ENCODE data around the gene TREML2. TPM values are rescaled to one million over a fixed set of nuclear protein-coding genes. Genes with fewer than 3 reads are reported as not detected.

TREML2 gene
- total RNA-seq, 2 donors from 2014 or later: 3.3 to 6.2 TPM

- Mint-ChIP-seq H3K4me3 (no peak overlapping the region), H3K27me3 (peaks cover 16% of the 10 kb centered on the region), H3K27ac (no peak overlapping the region), H3K9me3 (no peaks in the 10 kb centered on the region), H3K4me1 (no peaks in the 10 kb centered on the region), H3K36me3 (ENCODE audit: low read depth) (no peaks in the 10 kb centered on the region)
- no peak for ATAC-seq (replicated peaks)
These were observed 25.9 kb downstream of the TREML2 start for GRCh38 chr6:41175084-41175483.

- no peak overlapping the region for H3K4me3 Mint-ChIP-seq
- no peaks in the 10 kb centered on the region for H3K36me3 Mint-ChIP-seq (ENCODE audit: low read depth)
- no peak overlapping the region for H3K27ac Mint-ChIP-seq
- no peaks in the 10 kb centered on the region for H3K4me1 Mint-ChIP-seq
- peaks cover 16% of the 10 kb centered on the region for H3K27me3 Mint-ChIP-seq
- H3K9me3 Mint-ChIP-seq: no peaks in the 10 kb centered on the region
- ATAC-seq (replicated peaks): no peak
These were observed 26.3 kb downstream of the TREML2 start for GRCh38 chr6:41174610-41175009.

GRCh38 chr6:41171908-41172307, 29.0 kb downstream of the TREML2 start:
- Mint-ChIP-seq H3K9me3 (no peaks in the 10 kb centered on the region), H3K27me3 (peaks cover 7% of the 10 kb centered on the region), H3K36me3 (ENCODE audit: low read depth) (no peaks in the 10 kb centered on the region), H3K4me1 (peaks cover 3% of the 10 kb centered on the region), H3K27ac (no peak overlapping the region), H3K4me3 (no peak overlapping the region)
- no peak for ATAC-seq (replicated peaks)

- no peak for ATAC-seq (replicated peaks)
- H3K9me3 Mint-ChIP-seq: no peaks in the 10 kb centered on the region
- H3K36me3 Mint-ChIP-seq (ENCODE audit: low read depth): no peaks in the 10 kb centered on the region
- H3K4me1 Mint-ChIP-seq: peaks cover 3% of the 10 kb centered on the region
- H3K4me3 Mint-ChIP-seq: no peak overlapping the region
- H3K27ac Mint-ChIP-seq: no peak overlapping the region
- no peaks in the 10 kb centered on the region for H3K27me3 Mint-ChIP-seq
These were observed 30.3 kb downstream of the TREML2 start for GRCh38 chr6:41170547-41171160.

- H3K27ac Mint-ChIP-seq: no peak overlapping the region
- H3K4me3 Mint-ChIP-seq: no peak overlapping the region
- no peaks in the 10 kb centered on the region for H3K27me3 Mint-ChIP-seq
- no peak for ATAC-seq (replicated peaks)
- no peaks in the 10 kb centered on the region for H3K36me3 Mint-ChIP-seq (ENCODE audit: low read depth)
- peaks cover 3% of the 10 kb centered on the region for H3K4me1 Mint-ChIP-seq
- H3K9me3 Mint-ChIP-seq: no peaks in the 10 kb centered on the region
These were observed 33.6 kb downstream of the TREML2 start for GRCh38 chr6:41167173-41167963.

- Mint-ChIP-seq H3K9me3 (no peaks in the 10 kb centered on the region), H3K27me3 (no peaks in the 10 kb centered on the region), H3K4me3 (no peak overlapping the region), H3K4me1 (peaks cover 3% of the 10 kb centered on the region), H3K36me3 (ENCODE audit: low read depth) (no peaks in the 10 kb centered on the region), H3K27ac (no peak overlapping the region)
- ATAC-seq (replicated peaks): no peak
These were observed 36.3 kb downstream of the TREML2 start for GRCh38 chr6:41164551-41165120.

DNA sequence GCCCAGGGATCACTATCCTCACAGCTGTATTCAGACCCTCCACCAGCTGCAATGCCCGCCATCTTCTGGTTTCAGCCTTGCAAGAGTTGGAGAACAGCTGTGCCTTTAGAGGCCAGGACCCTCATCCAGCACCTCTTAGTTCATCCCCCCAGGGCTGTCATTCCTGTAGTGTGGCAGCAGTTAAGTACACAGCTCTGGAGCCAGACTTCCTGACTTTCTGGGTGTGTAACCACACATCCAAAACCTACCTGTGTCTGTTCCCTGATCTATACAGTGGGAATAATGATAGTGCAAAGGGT, 37.6 kb downstream of the TREML2 start:
- Mint-ChIP-seq H3K27me3 (no peaks in the 10 kb centered on the region), H3K4me3 (no peak overlapping the region), H3K36me3 (ENCODE audit: low read depth) (no peaks in the 10 kb centered on the region), H3K4me1 (no peaks in the 10 kb centered on the region), H3K9me3 (no peaks in the 10 kb centered on the region), H3K27ac (no peak overlapping the region)
- no peak for ATAC-seq (replicated peaks)

GRCh38 chr6:41162687-41163418, 38.1 kb downstream of the TREML2 start, which contains the start of gene TREM2:
TREM2 (minus strand) TSS chr6:41163116; CDS start chr6:41163082, 34 bp downstream.
- no peaks in the 10 kb centered on the region for H3K27me3 Mint-ChIP-seq
- ATAC-seq (replicated peaks): no peak

DNA sequence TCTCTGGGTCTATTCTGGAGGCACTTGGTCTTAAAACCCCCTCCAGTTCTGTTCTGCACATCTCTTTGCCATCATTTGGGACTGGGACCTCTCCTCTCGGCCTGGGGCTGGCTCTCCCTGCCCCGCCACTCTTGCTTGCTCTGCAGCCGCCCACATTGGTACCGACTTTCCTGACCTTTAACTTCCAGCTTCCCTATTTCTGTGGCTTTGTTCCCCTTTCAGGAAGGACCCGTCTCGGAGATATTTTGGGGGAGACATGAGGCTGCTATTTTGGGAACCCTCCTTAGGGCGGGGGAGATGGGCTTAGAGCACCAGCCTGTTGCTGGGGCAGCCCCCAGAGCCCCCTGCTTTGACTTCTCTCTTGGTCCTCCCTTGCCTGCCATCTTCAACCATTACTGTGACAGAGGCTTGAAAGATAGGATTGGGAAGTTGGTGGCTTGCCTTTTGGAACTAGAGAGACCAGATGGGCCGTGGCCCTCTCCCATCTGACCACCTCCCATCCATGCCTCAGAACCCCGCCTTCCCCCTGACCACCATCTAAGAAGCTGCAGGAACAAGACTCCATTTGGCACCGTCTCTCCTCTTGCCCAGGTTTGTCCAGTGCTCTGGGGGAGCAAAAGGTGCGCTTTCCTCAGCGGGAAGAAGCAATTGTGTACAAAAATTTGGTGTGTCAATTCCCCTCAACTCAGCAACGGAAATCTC, 38.9 kb downstream of the TREML2 start:
- no peaks in the 10 kb centered on the region for H3K36me3 Mint-ChIP-seq (ENCODE audit: low read depth)
- H3K4me3 Mint-ChIP-seq: no peak overlapping the region
- no peaks in the 10 kb centered on the region for H3K4me1 Mint-ChIP-seq
- no peak for ATAC-seq (replicated peaks)
- no peak overlapping the region for H3K27ac Mint-ChIP-seq
- H3K9me3 Mint-ChIP-seq: no peaks in the 10 kb centered on the region
- H3K27me3 Mint-ChIP-seq: no peaks in the 10 kb centered on the region

More at GRCh38 chr6:41162687-41163418, 38.1 kb downstream of the TREML2 start, which contains the start of gene TREM2:
- no peak within 1 kb of the TSS for H3K27ac Mint-ChIP-seq
- H3K36me3 Mint-ChIP-seq (ENCODE audit: low read depth): no peaks in the 10 kb centered on the region
- H3K4me3 Mint-ChIP-seq: no peak within 1 kb of the TSS
- H3K4me1 Mint-ChIP-seq: no peaks in the 10 kb centered on the region
- no peaks in the 10 kb centered on the region for H3K9me3 Mint-ChIP-seq

- Mint-ChIP-seq H3K4me3 (no peak overlapping the region), H3K27ac (no peak overlapping the region), H3K4me1 (no peaks in the 10 kb centered on the region), H3K36me3 (ENCODE audit: low read depth) (no peaks in the 10 kb centered on the region), H3K27me3 (no peaks in the 10 kb centered on the region), H3K9me3 (no peaks in the 10 kb centered on the region)
- ATAC-seq (replicated peaks): no peak
These were observed 39.6 kb downstream of the TREML2 start for GRCh38 chr6:41161380-41161779.

DNA sequence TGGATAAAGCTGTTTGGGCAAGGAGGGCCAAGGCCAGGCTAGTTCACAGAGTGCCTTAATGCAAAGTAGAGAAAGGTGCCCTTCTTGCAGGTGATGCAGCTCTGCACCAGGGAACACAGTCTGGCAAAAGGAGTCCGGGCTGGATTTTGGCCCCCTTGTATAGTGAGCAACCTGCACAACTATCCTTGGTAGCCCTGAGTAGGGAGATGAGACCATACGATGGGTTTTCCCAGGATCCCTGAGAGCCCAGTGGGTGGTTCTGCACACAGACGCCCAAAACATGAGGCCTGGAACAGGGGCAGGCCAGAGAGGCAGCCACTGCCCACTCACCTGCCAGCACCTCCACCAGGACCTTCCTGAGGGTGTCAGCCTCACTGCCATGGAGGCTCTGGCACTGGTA, 40.0 kb downstream of the TREML2 start:
- Mint-ChIP-seq H3K27me3 (no peaks in the 10 kb centered on the region), H3K36me3 (ENCODE audit: low read depth) (no peaks in the 10 kb centered on the region), H3K4me1 (no peaks in the 10 kb centered on the region), H3K4me3 (no peak overlapping the region), H3K9me3 (no peaks in the 10 kb centered on the region), H3K27ac (no peak overlapping the region)
- ATAC-seq (replicated peaks): no peak

DNA sequence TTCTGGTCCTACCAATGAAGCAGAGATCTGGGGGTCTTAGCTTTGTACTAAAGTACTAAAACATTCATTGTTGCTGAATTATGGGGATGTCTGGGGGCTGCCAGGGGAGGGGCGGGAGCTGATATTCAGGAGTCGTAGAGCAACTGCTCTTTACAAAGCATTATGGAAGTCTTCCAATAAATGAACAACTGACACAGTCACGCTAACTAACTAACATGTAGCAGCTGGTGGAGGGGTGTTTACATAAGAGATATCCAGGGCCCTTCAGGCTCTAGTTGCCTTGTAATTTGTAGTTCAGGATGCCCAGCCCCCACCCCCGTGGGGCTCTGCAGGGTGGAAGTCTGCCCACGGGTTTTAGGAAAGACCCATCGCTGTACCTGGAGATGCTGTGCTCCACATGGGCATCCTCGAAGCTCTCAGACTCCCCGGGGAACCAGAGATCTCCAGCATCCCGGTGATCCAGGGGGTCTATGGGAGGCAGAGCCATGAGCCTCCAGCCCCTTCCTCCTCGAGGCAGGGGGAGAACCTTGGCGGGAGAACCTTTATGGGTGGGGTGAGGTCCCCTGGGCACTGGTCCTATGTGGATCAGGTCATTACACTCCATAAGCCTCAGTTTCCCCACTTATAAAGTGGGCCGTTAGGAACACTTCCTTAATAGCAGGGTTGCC, 41.4 kb downstream of the TREML2 start:
- no peaks in the 10 kb centered on the region for H3K9me3 Mint-ChIP-seq
- H3K27me3 Mint-ChIP-seq: no peaks in the 10 kb centered on the region
- no peaks in the 10 kb centered on the region for H3K4me1 Mint-ChIP-seq
- H3K4me3 Mint-ChIP-seq: no peak overlapping the region
- no peak overlapping the region for H3K27ac Mint-ChIP-seq
- no peaks in the 10 kb centered on the region for H3K36me3 Mint-ChIP-seq (ENCODE audit: low read depth)
- ATAC-seq (replicated peaks): no peak

DNA sequence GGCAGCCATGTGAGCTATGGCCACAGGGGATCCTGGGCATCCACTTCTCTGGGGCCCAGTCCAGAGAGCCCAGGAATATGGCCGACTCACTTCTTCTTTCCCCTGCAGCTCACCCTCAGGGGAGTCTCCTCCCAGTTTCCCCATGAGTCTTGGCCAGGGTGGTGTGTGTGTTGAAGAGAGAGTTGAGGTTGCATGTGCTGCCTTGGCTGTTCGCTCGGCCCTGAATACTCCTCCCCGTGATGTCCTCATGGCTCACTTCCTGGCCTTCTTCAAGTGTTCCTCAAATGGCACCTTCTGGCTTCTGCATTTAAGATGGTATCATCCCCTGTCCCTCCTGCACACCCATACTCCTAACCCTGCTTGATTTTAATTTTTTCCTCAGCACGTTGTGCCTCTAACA, 43.6 kb downstream of the TREML2 start:
- H3K27ac Mint-ChIP-seq: no peak overlapping the region
- H3K4me1 Mint-ChIP-seq: no peaks in the 10 kb centered on the region
- ATAC-seq (replicated peaks): no peak
- no peaks in the 10 kb centered on the region for H3K27me3 Mint-ChIP-seq
- no peak overlapping the region for H3K4me3 Mint-ChIP-seq
- H3K36me3 Mint-ChIP-seq (ENCODE audit: low read depth): no peaks in the 10 kb centered on the region
- no peaks in the 10 kb centered on the region for H3K9me3 Mint-ChIP-seq

DNA sequence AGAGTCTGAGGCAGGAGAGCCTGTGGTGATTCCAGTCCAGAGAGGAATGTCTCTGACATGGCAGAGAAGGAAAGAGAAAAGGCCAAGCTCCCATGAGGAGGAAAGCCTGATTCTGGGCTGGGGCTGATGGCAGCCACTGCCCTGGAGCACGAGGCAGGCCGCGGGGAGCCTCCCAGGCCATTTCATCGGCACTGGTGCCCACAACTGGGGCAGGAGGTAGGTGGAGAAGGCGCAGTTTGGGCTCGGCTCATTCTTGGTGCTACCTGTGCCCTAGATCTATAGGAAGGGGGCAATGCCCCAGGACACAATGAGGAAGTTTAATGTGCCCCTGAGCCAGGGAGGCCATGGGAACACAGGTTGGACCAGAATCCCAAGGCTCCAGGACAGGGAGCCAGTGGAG, 44.2 kb downstream of the TREML2 start:
- Mint-ChIP-seq H3K4me1 (no peaks in the 10 kb centered on the region), H3K9me3 (no peaks in the 10 kb centered on the region), H3K36me3 (ENCODE audit: low read depth) (no peaks in the 10 kb centered on the region), H3K27ac (no peak overlapping the region), H3K4me3 (no peak overlapping the region), H3K27me3 (no peaks in the 10 kb centered on the region)
- ATAC-seq (replicated peaks): no peak

Data from activated T-helper 17 cell treated with anti-CD3 and anti-CD28 coated beads, Interleukin-2, amount 50 U/mL, for 72 hours (primary cell).